MM.1S (cell line): Measurements from ENCODE around the gene TUBAL3.

ENCODE experiments used
- DNase-seq: peaks from one replicate; pipeline ENCODE4 v3.0.0-alpha.2; 2015
- H2AFZ ChIP-seq: fragments of 300-600 bp; sonication (generic); 2 replicates; pipeline ENCODE4 v1.6.0; 2016; ENCODE audit warnings: antibody characterized with exemption, low read length
- H3F3A ChIP-seq: fragments of 300-600 bp; sonication (generic); 2 replicates; pipeline ENCODE4 v1.6.1; 2016; ENCODE audit warnings: mild to moderate bottlenecking, antibody characterized with exemption, low read length, moderate library complexity, mixed read lengths; ENCODE audit not compliant: insufficient read depth
- H3K27ac ChIP-seq: fragments of 300-600 bp; sonication (generic); 2 replicates; pipeline ENCODE4 v1.5.1; 2016; ENCODE audit warnings: mild to moderate bottlenecking, low read length
- H3K27me3 ChIP-seq: fragments of 300-600 bp; sonication (generic); replicated peaks from 2 replicates; pipeline ENCODE4 v1.6.0; 2016; ENCODE audit warnings: low read length; ENCODE audit not compliant: insufficient read depth
- H3K36me3 ChIP-seq: fragments of 300-600 bp; sonication (generic); replicated peaks from 2 replicates; pipeline ENCODE4 v1.6.1; 2016; ENCODE audit warnings: mild to moderate bottlenecking, low read length, mixed read lengths; ENCODE audit not compliant: insufficient read depth
- H3K4me1 ChIP-seq: fragments of 300-600 bp; sonication (generic); 2 replicates; pipeline ENCODE4 v1.6.1; 2016; ENCODE audit warnings: low read length, mixed read lengths
- H3K4me2 ChIP-seq: fragments of 300-600 bp; sonication (generic); 2 replicates; pipeline ENCODE4 v1.6.0; 2016; ENCODE audit warnings: low read depth, low read length
- H3K4me3 ChIP-seq: fragments of 300-600 bp; sonication (generic); 2 replicates; pipeline ENCODE4 v1.5.1; 2016; ENCODE audit warnings: low read length, mixed read lengths
- H3K79me2 ChIP-seq: fragments of 300-600 bp; sonication (generic); 2 replicates; pipeline ENCODE4 v1.6.1; 2016; ENCODE audit warnings: mixed run types, low read length, mixed read lengths
- H3K9ac ChIP-seq: fragments of 300-600 bp; sonication (generic); 2 replicates; pipeline ENCODE4 v1.6.1; 2016; ENCODE audit warnings: low read length, mixed read lengths
- H3K9me2 ChIP-seq: fragments of 300-600 bp; sonication (generic); replicated peaks from 2 replicates; pipeline ENCODE4 v1.6.1; 2016; ENCODE audit warnings: mild to moderate bottlenecking, low read length, mixed read lengths; ENCODE audit not compliant: insufficient read depth
- H3K9me3 ChIP-seq: fragments of 300-600 bp; sonication (generic); replicated peaks from 2 replicates; pipeline ENCODE4 v1.6.1; 2016; ENCODE audit warnings: mild to moderate bottlenecking, low read length, mixed read lengths; ENCODE audit not compliant: insufficient read depth
- H4K20me1 ChIP-seq: fragments of 300-600 bp; sonication (generic); 2 replicates; pipeline ENCODE4 v1.6.1; 2016; ENCODE audit warnings: mild to moderate bottlenecking, low read length, moderate library complexity, mixed read lengths; ENCODE audit not compliant: insufficient read depth
- EZH2 ChIP-seq: fragments of 300-600 bp; sonication (generic); optimal IDR thresholded peaks from 2 replicates; pipeline ENCODE3; 2017; ENCODE audit warnings: low read depth, mild to moderate bottlenecking, antibody characterized with exemption, low read length, mixed read lengths
- EZH2phosphoT487 ChIP-seq: fragments of 300-600 bp; sonication (generic); IDR thresholded peaks from 2 replicates; pipeline ENCODE4 v1.6.1; 2018; ENCODE audit warnings: antibody characterized with exemption, low read length
- TF ChIP-seq, protein P1 (sequence below): fragments of 300-600 bp; sonication (generic); IDR thresholded peaks from 2 replicates; pipeline ENCODE4 v1.5.1; 2016; ENCODE audit warnings: antibody characterized with exemption, low read length, mixed read lengths

TUBAL3 gene

GRCh38 chr10:5445006-5445405 lies 40.4 kb upstream of the TUBAL3 start:
- Histone ChIP-seq H3K36me3 (no peaks in the 10 kb centered on the region), H3K9ac (no peak overlapping the region), H3K4me1 (peaks cover 30% of the 10 kb centered on the region), H3F3A (peaks cover 39% of the 10 kb centered on the region), H2AFZ (no peak overlapping the region), H3K27me3 (no peaks in the 10 kb centered on the region), H3K4me2 (no peak overlapping the region), H4K20me1 (no peaks in the 10 kb centered on the region), H3K79me2 (peaks cover 65% of the 10 kb centered on the region), H3K27ac (no peak overlapping the region), H3K4me3 (no peak overlapping the region), H3K9me2 (no peaks in the 10 kb centered on the region), H3K9me3 (no peaks in the 10 kb centered on the region)
- no peak for DNase-seq
- TF ChIP-seq, protein P1, sequence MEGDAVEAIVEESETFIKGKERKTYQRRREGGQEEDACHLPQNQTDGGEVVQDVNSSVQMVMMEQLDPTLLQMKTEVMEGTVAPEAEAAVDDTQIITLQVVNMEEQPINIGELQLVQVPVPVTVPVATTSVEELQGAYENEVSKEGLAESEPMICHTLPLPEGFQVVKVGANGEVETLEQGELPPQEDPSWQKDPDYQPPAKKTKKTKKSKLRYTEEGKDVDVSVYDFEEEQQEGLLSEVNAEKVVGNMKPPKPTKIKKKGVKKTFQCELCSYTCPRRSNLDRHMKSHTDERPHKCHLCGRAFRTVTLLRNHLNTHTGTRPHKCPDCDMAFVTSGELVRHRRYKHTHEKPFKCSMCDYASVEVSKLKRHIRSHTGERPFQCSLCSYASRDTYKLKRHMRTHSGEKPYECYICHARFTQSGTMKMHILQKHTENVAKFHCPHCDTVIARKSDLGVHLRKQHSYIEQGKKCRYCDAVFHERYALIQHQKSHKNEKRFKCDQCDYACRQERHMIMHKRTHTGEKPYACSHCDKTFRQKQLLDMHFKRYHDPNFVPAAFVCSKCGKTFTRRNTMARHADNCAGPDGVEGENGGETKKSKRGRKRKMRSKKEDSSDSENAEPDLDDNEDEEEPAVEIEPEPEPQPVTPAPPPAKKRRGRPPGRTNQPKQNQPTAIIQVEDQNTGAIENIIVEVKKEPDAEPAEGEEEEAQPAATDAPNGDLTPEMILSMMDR: no peak
- TF ChIP-seq EZH2: no peak
- TF ChIP-seq EZH2phosphoT487: no peak

DNA sequence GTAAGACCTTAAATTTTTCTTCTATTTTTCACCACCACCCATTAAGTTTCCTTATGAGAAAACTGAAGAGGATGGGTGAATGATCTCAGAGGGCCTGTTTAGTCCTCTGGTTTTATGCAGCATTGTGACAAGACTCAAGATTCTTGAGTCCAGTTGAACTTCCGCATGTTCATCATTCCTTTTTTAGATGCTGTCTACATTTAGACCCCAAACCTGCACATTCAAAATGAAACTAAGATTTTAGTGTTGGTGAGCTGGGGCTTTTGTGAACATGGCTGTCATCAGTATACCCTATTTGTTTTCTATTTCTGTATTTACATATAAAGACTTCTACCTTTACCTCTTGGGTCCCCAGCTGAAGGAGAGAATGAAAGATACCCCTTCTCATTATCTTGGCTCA lies 38.8 kb upstream of the TUBAL3 start:
- no peaks in the 10 kb centered on the region for H3K36me3 ChIP-seq
- H3K9me2 ChIP-seq: no peaks in the 10 kb centered on the region
- H3K27me3 ChIP-seq: no peaks in the 10 kb centered on the region
- peaks cover 20% of the 10 kb centered on the region for H3K4me1 ChIP-seq
- 0 out of 2 replicates have a peak overlapping the region, but pooled peaks have one; percentile 1 for H2AFZ ChIP-seq
- H4K20me1 ChIP-seq: no peaks in the 10 kb centered on the region
- H3K4me2 ChIP-seq: peak overlapping the region; percentile 57
- peak; percentile 50 for DNase-seq
- no peak for TF ChIP-seq EZH2
- no peak for TF ChIP-seq EZH2phosphoT487
- TF ChIP-seq, protein P1: no peak
- H3F3A ChIP-seq: peaks cover 39% of the 10 kb centered on the region
- H3K79me2 ChIP-seq: peaks cover 55% of the 10 kb centered on the region
- H3K9me3 ChIP-seq: no peaks in the 10 kb centered on the region
- H3K4me3 ChIP-seq: peak overlapping the region; percentile 3; the same call in 1 of the 2 replicates
- peak overlapping the region; percentile 33; the same call in 1 of the 2 replicates for H3K27ac ChIP-seq
- H3K9ac ChIP-seq: no peak overlapping the region

DNA sequence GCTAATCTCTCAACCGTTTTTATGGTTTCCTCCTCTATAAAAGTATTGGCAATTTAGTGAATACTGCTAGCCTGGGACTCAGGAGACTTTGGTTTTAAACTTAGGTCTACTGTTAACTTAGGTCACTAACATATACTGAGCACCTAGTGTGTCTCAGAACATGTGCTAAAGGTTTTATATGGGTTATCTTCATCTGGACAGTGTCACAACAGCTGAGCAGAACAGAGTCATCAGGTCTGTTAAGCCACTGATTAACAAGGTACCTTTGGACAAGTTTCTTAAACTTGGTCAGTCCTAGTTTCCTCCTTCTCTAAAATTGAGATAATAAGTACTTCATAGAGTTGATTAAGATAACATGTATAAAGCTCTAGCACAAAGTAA lies 38.4 kb upstream of the TUBAL3 start:
- H3K4me1 ChIP-seq: peaks cover 18% of the 10 kb centered on the region
- no peaks in the 10 kb centered on the region for H4K20me1 ChIP-seq
- H3K27ac ChIP-seq: peak overlapping the region; percentile 33; the same call in 1 of the 2 replicates
- H3K9ac ChIP-seq: no peak overlapping the region
- no peaks in the 10 kb centered on the region for H3K27me3 ChIP-seq
- peak overlapping the region; percentile 3; the same call in 1 of the 2 replicates for H3K4me3 ChIP-seq
- no peaks in the 10 kb centered on the region for H3K9me2 ChIP-seq
- H3F3A ChIP-seq: peaks cover 35% of the 10 kb centered on the region
- H3K9me3 ChIP-seq: no peaks in the 10 kb centered on the region
- H3K79me2 ChIP-seq: peaks cover 50% of the 10 kb centered on the region
- H2AFZ ChIP-seq: no peak overlapping the region; the same call in 1 of the 2 replicates
- DNase-seq: no peak
- no peaks in the 10 kb centered on the region for H3K36me3 ChIP-seq
- peak overlapping the region; percentile 57 for H3K4me2 ChIP-seq
- TF ChIP-seq EZH2phosphoT487 (no peak), EZH2 (no peak)
- TF ChIP-seq, protein P1: no peak
